A549 (cell line): ENCODE measurements around the gene MEGF6. TPM values are rescaled to one million over a fixed set of nuclear protein-coding genes. Genes with fewer than 3 reads are reported as not detected.
A peak's percentile ranks its signal among the peaks of the same experiment; 100 is the strongest.

ENCODE experiments used
- ATAC-seq, 2 experiments: fragments of 200-7000 bp in 1 of 2; fragments of >200 bp in 1 of 2; cut with Nextera tagmentation in 1 of 2; cut with Tn5 transposase in 1 of 2; 3 replicates each; pipeline versions ENCODE4 v1.8.0 to v1.9.1; 2018 to 2020; ENCODE audit warnings: mild to moderate bottlenecking in 1 of 2, moderate library complexity in 1 of 2
- CTCF ChIA-PET: fragments of 300-600 bp; sonication (Branson Sonifier 250); formaldehyde crosslinking; extraction: SDS; loops from one replicate; lab custom pipeline; 2021; ENCODE audit warnings: antibody characterized with exemption, inconsistent platforms; lab: Yijun Ruan, JAX
- POLR2A ChIA-PET: fragments of 350-600 bp; formaldehyde crosslinking; extraction: SDS; loops from one replicate; lab custom pipeline; 2021; ENCODE audit warnings: antibody characterized with exemption, inconsistent platforms; lab: Yijun Ruan, JAX
- DNase-seq, 2 experiments: peaks; one replicate each; pipeline versions ENCODE4 v3.0.0 to v3.0.0-alpha.2; 2011 to 2016; ENCODE audit warnings: low read depth in 1 of 2, low spot score in 1 of 2
- FAIRE-seq: peaks from 2 replicates; lab custom pipeline; 2011; peaks lifted over from hg19 to GRCh38; lab: Jason Lieb, UNC
- H3K27ac ChIP-seq, 2 experiments: fragments of >200 bp; sonication (Bioruptor Twin); formaldehyde crosslinking; 3 replicates each; pipeline ENCODE4 v1.5.1; 2016 to 2017
- H3K4me1 ChIP-seq: fragments of >200 bp; sonication (Bioruptor Twin); formaldehyde crosslinking; 3 replicates; pipeline ENCODE4 v1.6.1; 2016
- H3K4me2 ChIP-seq: fragments of >200 bp; sonication (Bioruptor Twin); formaldehyde crosslinking; 3 replicates; pipeline ENCODE4 v1.6.1; 2016
- H3K4me3 ChIP-seq: fragments of >200 bp; sonication (Bioruptor Twin); formaldehyde crosslinking; 3 replicates; pipeline ENCODE4 v1.5.1; 2016
- H3K9me3 ChIP-seq: fragments of >200 bp; sonication (Bioruptor Twin); formaldehyde crosslinking; 3 replicates; pipeline ENCODE4 v1.6.1; 2016
- BHLHE40 ChIP-seq: IDR thresholded peaks from 2 replicates; pipeline ENCODE4 v1.6.1; 2012; ENCODE audit warnings: low read depth, low read length, inconsistent platforms
- CBX2 ChIP-seq: fragments of 200-600 bp; sonication (generic); IDR thresholded peaks from 2 replicates; pipeline ENCODE4 v1.6.1; 2016; ENCODE audit warnings: low read depth, mild to moderate bottlenecking, borderline replicate concordance
- CHD4 ChIP-seq: fragments of 200-600 bp; sonication (generic); IDR thresholded peaks from 2 replicates; pipeline ENCODE4 v1.6.1; 2016; ENCODE audit warnings: antibody characterized with exemption, mild to moderate bottlenecking, borderline replicate concordance
- EHMT2 ChIP-seq: fragments of 200-600 bp; sonication (generic); IDR thresholded peaks from 2 replicates; pipeline ENCODE4 v1.6.1; 2016; ENCODE audit warnings: antibody characterized with exemption, low read depth, mild to moderate bottlenecking, moderate library complexity
- EP300 ChIP-seq, 2 experiments: fragments of >200 bp; sonication (Bioruptor Twin); formaldehyde crosslinking; IDR thresholded peaks; 2 replicates in 1 of 2; 3 replicates in 1 of 2; pipeline ENCODE4 v1.6.1; 2016 to 2017
- HDAC2 ChIP-seq: fragments of 200-600 bp; sonication (generic); IDR thresholded peaks from 2 replicates; pipeline ENCODE4 v1.6.1; 2016
- HEYL ChIP-seq: fragments of 250-450 bp; sonication (Bioruptor Pico); IDR thresholded peaks from 2 replicates; pipeline ENCODE4 v1.8.0; 2021; ENCODE audit warnings: mild to moderate bottlenecking, moderate library complexity
- HOXA7 ChIP-seq: fragments of 250-450 bp; sonication (Bioruptor Pico); IDR thresholded peaks from 2 replicates; pipeline ENCODE4 v1.5.0; 2020; ENCODE audit warnings: mild to moderate bottlenecking, moderate library complexity
- HOXB13 ChIP-seq: fragments of 250-450 bp; sonication (Bioruptor Pico); IDR thresholded peaks from 2 replicates; pipeline ENCODE4 v1.5.0; 2020; ENCODE audit warnings: low read depth, mild to moderate bottlenecking, moderate library complexity
- JUN ChIP-seq, 2 experiments: fragments of >200 bp; sonication (Bioruptor Twin); formaldehyde crosslinking; IDR thresholded peaks; 2 replicates in 1 of 2; 3 replicates in 1 of 2; pipeline ENCODE4 v1.6.1; 2016 to 2017
- KDM1A ChIP-seq: fragments of 200-600 bp; sonication (generic); IDR thresholded peaks from 2 replicates; pipeline ENCODE4 v1.6.1; 2016; ENCODE audit warnings: low read depth, mild to moderate bottlenecking
- KDM5A ChIP-seq: fragments of 200-600 bp; sonication (generic); IDR thresholded peaks from 2 replicates; pipeline ENCODE4 v1.6.1; 2016; ENCODE audit warnings: antibody characterized with exemption, mild to moderate bottlenecking
- PHF8 ChIP-seq: fragments of 200-600 bp; sonication (generic); IDR thresholded peaks from 2 replicates; pipeline ENCODE4 v1.6.1; 2016; ENCODE audit warnings: low read depth, mild to moderate bottlenecking, antibody characterized with exemption, moderate library complexity, borderline replicate concordance
- RAD21 ChIP-seq, 2 experiments: fragments of >200 bp in 1 of 2; sonication (Bioruptor Twin) in 1 of 2; formaldehyde crosslinking in 1 of 2; IDR thresholded peaks in 1 of 2; conservative IDR thresholded peaks in 1 of 2; 2 replicates in 1 of 2; 3 replicates in 1 of 2; pipeline ENCODE4 v1.6.1; 2012 to 2018; ENCODE audit warnings: inconsistent platforms in 1 of 2
- RARB ChIP-seq: fragments of 250-450 bp; sonication (Bioruptor Pico); IDR thresholded peaks from 2 replicates; pipeline ENCODE4 v1.8.0; 2021; ENCODE audit warnings: mild to moderate bottlenecking, moderate library complexity
- SMC3 ChIP-seq: fragments of >200 bp; sonication (Bioruptor Twin); formaldehyde crosslinking; IDR thresholded peaks from 3 replicates; pipeline ENCODE4 v1.6.1; 2018; ENCODE audit warnings: inconsistent platforms
- ZFP36 ChIP-seq: fragments of 450-650 bp; IDR thresholded peaks from 2 replicates; pipeline ENCODE4 v1.6.1; 2014; ENCODE audit warnings: borderline replicate concordance; ENCODE audit not compliant: partially characterized antibody
- WGBS: methylation state at CpG from one replicate; pipeline ENCODE4 v1.1.6; 2017; ENCODE audit errors: missing lambda C conversion rate; 5-methylcytosine and 5-hydroxymethylcytosine counted together
- polyA plus RNA-seq, 4 experiments: library from polyadenylated mRNA; depleted of rRNA in 3 of 4; stranded (reverse); fragments of >200 nt; fragmentation: RNase III in 1 of 4; extraction: RNeasy Plus Mini Kit Qiagen cat#74134 plus additional on column Dnase treatment in 1 of 4; gene quantifications; 2 replicates in 3 of 4; 3 replicates in 1 of 4; pipeline ENCODE4 v1.2.3, GENCODE V29; 2011 to 2017
- TF ChIP-seq, protein P1 (sequence below): IDR thresholded peaks from 2 replicates; pipeline ENCODE4 v1.6.1; 2012; ENCODE audit warnings: low read depth, borderline replicate concordance
- TF ChIP-seq, protein P2 (sequence below): fragments of >200 bp; sonication (Bioruptor Twin); formaldehyde crosslinking; IDR thresholded peaks from 3 replicates; pipeline ENCODE4 v1.6.1; 2016
- TF ChIP-seq, protein P3 (sequence below): fragments of >200 bp; sonication (Bioruptor Twin); formaldehyde crosslinking; IDR thresholded peaks from 3 replicates; pipeline ENCODE4 v1.5.1; 2016
- TF ChIP-seq, protein P4 (sequence below): IDR thresholded peaks from 2 replicates; pipeline ENCODE4 v1.6.1; 2012

The MEGF6 gene
- polyA plus RNA-seq, 2 of the 4 experiments (the other 2 are of a cell fraction) = 0.66 to 13.7 TPM

DNA sequence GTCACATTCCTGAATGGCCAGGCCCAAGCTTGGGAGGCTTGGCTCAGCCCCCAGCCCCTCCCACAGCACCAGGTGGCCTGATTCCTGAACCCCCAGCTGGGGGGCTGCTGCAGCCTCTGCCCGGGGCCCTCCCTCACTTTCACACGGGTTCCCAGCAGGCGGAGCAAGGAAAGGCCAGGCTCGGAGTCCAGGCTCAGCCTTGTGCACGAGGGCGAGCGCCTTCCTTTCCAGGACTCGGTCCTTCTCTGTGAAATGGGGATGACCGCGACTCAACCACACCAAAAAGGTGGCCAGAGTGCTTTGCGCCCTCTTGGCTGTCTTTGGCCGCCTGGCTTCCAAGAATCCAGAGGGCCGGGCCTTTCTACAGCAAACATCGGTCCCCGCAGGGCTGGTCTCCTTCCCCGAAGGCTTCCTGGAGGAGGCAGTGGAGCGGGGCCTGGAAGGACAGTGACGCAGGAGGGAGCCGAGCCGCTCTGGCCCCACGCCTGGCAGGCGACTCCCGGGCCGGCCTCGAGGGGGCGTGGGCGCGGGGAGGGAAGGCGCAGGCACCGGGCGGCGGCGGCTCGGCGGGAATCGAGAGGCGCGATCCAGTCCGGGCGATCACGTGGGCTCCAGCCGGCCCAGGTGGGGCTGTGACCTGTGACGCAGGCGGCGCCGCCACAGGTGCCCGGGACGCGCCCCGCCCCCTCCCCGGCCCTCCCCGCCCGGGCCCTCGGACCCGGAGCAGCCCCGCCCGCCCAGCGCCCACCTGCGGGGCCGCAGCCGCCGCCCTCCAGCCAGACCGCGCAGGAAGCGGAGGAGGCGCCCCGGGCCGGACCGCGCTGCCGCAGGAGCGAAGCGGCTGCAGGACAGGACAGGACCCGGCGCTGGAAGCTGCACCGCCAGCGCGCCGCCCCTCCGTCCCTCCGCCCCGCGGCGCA is 157.2 kb downstream of the MEGF6 start, which contains the start of gene ARHGEF16:
TSS of gene ARHGEF16 (plus strand) at position 775 of the 920 bp plus-strand sequence. CDS start 8,420 bp downstream, outside the sequence.
- Histone ChIP-seq H3K9me3 (no peaks in the 10 kb centered on the region), H3K27ac (peak within 1 kb of the TSS; percentile 67 to 92), H3K4me3 (peak within 1 kb of the TSS; percentile 58), H3K4me1 (peaks cover 9% of the 10 kb centered on the region; the same call in 1 of the 3 replicates), H3K4me2 (peak within 1 kb of the TSS; percentile 86)
- 65% methylated on average over 9 of the region's 84 CpGs for WGBS
- no peak for TF ChIP-seq CBX2
- no peak for TF ChIP-seq BHLHE40
- TF ChIP-seq RARB (CRISPR knock-in tag) = no peak
- TF ChIP-seq CHD4 = peak; percentile 65
- TF ChIP-seq, protein P1, sequence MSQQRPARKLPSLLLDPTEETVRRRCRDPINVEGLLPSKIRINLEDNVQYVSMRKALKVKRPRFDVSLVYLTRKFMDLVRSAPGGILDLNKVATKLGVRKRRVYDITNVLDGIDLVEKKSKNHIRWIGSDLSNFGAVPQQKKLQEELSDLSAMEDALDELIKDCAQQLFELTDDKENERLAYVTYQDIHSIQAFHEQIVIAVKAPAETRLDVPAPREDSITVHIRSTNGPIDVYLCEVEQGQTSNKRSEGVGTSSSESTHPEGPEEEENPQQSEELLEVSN = peak; percentile 89
- TF ChIP-seq EP300 (IDR thresholded peaks at IDR 0.05) = no peak
- TF ChIP-seq PHF8 = no peak
- peak; percentile 99 for TF ChIP-seq ZFP36
- TF ChIP-seq, protein P2, sequence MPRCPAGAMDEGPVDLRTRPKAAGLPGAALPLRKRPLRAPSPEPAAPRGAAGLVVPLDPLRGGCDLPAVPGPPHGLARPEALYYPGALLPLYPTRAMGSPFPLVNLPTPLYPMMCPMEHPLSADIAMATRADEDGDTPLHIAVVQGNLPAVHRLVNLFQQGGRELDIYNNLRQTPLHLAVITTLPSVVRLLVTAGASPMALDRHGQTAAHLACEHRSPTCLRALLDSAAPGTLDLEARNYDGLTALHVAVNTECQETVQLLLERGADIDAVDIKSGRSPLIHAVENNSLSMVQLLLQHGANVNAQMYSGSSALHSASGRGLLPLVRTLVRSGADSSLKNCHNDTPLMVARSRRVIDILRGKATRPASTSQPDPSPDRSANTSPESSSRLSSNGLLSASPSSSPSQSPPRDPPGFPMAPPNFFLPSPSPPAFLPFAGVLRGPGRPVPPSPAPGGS = no peak
- TF ChIP-seq, protein P3, sequence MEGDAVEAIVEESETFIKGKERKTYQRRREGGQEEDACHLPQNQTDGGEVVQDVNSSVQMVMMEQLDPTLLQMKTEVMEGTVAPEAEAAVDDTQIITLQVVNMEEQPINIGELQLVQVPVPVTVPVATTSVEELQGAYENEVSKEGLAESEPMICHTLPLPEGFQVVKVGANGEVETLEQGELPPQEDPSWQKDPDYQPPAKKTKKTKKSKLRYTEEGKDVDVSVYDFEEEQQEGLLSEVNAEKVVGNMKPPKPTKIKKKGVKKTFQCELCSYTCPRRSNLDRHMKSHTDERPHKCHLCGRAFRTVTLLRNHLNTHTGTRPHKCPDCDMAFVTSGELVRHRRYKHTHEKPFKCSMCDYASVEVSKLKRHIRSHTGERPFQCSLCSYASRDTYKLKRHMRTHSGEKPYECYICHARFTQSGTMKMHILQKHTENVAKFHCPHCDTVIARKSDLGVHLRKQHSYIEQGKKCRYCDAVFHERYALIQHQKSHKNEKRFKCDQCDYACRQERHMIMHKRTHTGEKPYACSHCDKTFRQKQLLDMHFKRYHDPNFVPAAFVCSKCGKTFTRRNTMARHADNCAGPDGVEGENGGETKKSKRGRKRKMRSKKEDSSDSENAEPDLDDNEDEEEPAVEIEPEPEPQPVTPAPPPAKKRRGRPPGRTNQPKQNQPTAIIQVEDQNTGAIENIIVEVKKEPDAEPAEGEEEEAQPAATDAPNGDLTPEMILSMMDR = peak; percentile 37; the same call in 2 of the 3 replicates
- no peak for TF ChIP-seq HOXB13 (CRISPR knock-in tag)
- 0 out of 2 replicates have a peak, but pooled peaks have one; percentile 52 for TF ChIP-seq HDAC2
- peak; percentile 80; the same call in 1 of the 2 replicates for TF ChIP-seq KDM1A
- TF ChIP-seq, protein P4, sequence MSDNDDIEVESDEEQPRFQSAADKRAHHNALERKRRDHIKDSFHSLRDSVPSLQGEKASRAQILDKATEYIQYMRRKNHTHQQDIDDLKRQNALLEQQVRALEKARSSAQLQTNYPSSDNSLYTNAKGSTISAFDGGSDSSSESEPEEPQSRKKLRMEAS = peak; percentile 70
- CTCF ChIA-PET = interaction anchor here (0.5 to 3.9 kb wide), 36 partner anchors 9 to 281 kb away, joined by 3 to 102 read pairs (median 6); partner anchors contain the start of gene TPRG1L
- ATAC-seq (peak; percentile 77 to 84), DNase-seq (peak; percentile 51 to 67), FAIRE-seq (no peak)
- POLR2A ChIA-PET = interaction anchor here (0.9 kb wide), 1 partner anchor 18 kb away, joined by 3 read pairs; no protein-coding TSS in a partner anchor

DNA sequence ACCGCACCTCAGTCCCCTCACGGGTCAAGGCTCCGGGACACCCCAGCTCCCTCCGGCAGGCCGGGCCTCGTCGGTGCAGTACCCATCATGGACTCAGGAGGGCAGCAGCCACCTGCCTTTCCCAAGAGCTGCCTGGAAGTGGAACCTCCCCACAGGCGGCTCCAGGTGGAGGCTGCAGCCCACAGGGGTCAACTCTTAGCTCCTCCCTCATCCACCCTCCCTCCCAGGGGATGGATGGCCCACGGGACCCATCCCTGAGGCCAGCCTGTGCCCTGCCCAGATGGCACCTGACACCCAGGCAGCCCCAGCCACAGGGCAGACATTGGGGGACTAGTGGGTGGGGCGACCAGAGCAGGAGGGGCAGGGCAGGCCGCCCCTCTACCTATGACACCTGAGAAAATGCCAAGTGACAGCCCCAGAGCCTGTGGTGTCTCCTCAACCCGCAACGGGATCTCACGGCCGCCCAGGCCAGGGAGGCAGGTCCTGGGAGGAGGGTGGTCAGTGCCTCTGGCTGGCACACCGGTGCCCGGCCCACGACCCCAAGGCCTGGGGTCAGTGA is 158.0 kb downstream of the MEGF6 start:
- ATAC-seq = peak; percentile 78 to 87
- peak; percentile 68 to 77 for DNase-seq
- no peaks in the 10 kb centered on the region for H3K9me3 ChIP-seq
- CTCF ChIA-PET = interaction anchor here (0.6 to 3.9 kb wide), 58 partner anchors 8 to 1019 kb away, joined by 3 to 102 read pairs (median 5); partner anchors contain the start of genes ACTRT2, TPRG1L and WRAP73
- FAIRE-seq = no peak
- 49% methylated on average over 7 of the region's 18 CpGs for WGBS
- TF ChIP-seq KDM5A = no peak
- peak; percentile 86 to 92 for TF ChIP-seq RAD21 (conservative IDR thresholded peaks at IDR 0.05 in 1 of 2, IDR thresholded peaks at IDR 0.05 in 1 of 2)
- no peak for TF ChIP-seq JUN (IDR thresholded peaks at IDR 0.05)
- TF ChIP-seq KDM1A = no peak
- peak; percentile 49 for TF ChIP-seq SMC3
- TF ChIP-seq, protein P3 = peak; percentile 69
- TF ChIP-seq HOXA7 (CRISPR knock-in tag) = no peak
- TF ChIP-seq HOXB13 (CRISPR knock-in tag) = no peak
- no peak for TF ChIP-seq HEYL (CRISPR knock-in tag)
- no peak for TF ChIP-seq EHMT2
- peaks cover 9% of the 10 kb centered on the region; the same call in 1 of the 3 replicates for H3K4me1 ChIP-seq
- POLR2A ChIA-PET = interaction anchor here (0.6 to 1.1 kb wide), 5 partner anchors 19 to 170 kb away, joined by 3 to 4 read pairs (median 3); no protein-coding TSS in a partner anchor
- peak overlapping the region; percentile 86 for H3K4me2 ChIP-seq
- H3K4me3 ChIP-seq = no peak overlapping the region
- H3K27ac ChIP-seq = peak overlapping the region in 1 of 2 experiments; percentile 92; a peak in 2 of 6 replicates
